Calu3 (cell line): ENCODE results near the gene AHNAK. TPM values are rescaled to one million over a fixed set of nuclear protein-coding genes. Genes with fewer than 3 reads are reported as not detected.
A peak's percentile ranks its signal among the peaks of the same experiment; 100 is the strongest.

Source experiments
- Bru-seq: library from RNA; stranded (reverse); fragments of 400-500 nt; gene quantifications from one replicate; lab custom pipeline; 2021; lab: Mats Ljungman, UMichigan
- BruChase-seq, 2 experiments: library from RNA; stranded (reverse); fragments of 400-500 nt; gene quantifications; one replicate each; lab custom pipeline; 2021; lab: Mats Ljungman, UMichigan
- BruUV-seq: library from RNA; stranded (reverse); fragments of 400-500 nt; replicated peaks from 2 replicates; lab custom pipeline; 2021; lab: Mats Ljungman, UMichigan
- CTCF ChIA-PET: fragments of 300-600 bp; sonication (Branson Sonifier 250); formaldehyde crosslinking; loops from one replicate; lab custom pipeline; 2022; ENCODE audit warnings: antibody characterized with exemption; lab: Charles Lee
- DNase-seq: peaks from one replicate; pipeline ENCODE4 v3.0.0; 2022
- H3K27ac Mint-ChIP-seq: one replicate; pipeline ENCODE4 v1.8.0; 2022; ENCODE audit warnings: mixed read lengths; ENCODE audit not compliant: unreplicated experiment
- H3K27me3 Mint-ChIP-seq: one replicate; pipeline ENCODE4 v1.8.0; 2022; ENCODE audit warnings: mixed read lengths; ENCODE audit not compliant: unreplicated experiment
- H3K36me3 Mint-ChIP-seq: one replicate; pipeline ENCODE4 v1.8.0; 2022; ENCODE audit warnings: mild to moderate bottlenecking, moderate library complexity, mixed read lengths; ENCODE audit not compliant: insufficient read depth, unreplicated experiment
- H3K4me1 Mint-ChIP-seq: one replicate; pipeline ENCODE4 v1.8.0; 2022; ENCODE audit warnings: mild to moderate bottlenecking, low read depth, mixed read lengths; ENCODE audit not compliant: unreplicated experiment
- H3K4me3 Mint-ChIP-seq: one replicate; pipeline ENCODE4 v1.8.0; 2022; ENCODE audit warnings: mild to moderate bottlenecking, low read depth, moderate library complexity, mixed read lengths; ENCODE audit not compliant: unreplicated experiment
- H3K9me3 Mint-ChIP-seq: one replicate; pipeline ENCODE4 v1.8.0; 2022; ENCODE audit warnings: low read depth, mixed read lengths; ENCODE audit not compliant: unreplicated experiment
- CTCF ChIP-seq: fragments of 200-600 bp; IDR thresholded peaks from one replicate; pipeline ENCODE4 v1.8.0; 2022; ENCODE audit warnings: antibody characterized with exemption; ENCODE audit not compliant: unreplicated experiment
- intact Hi-C: fragments of 100-400 bp; cut with micrococcal nuclease; formaldehyde crosslinking; loops from one replicate; pipeline ENCODE4 v1.10.0; 2022; ENCODE audit not compliant: unreplicated experiment
- long read RNA-seq: library from polyadenylated mRNA; stranded (forward); transcript quantifications from one replicate; pipeline ENCODE4 v2.0.0, GENCODE V29; 2022
- total RNA-seq: library from RNA; stranded (reverse); gene quantifications from 2 replicates; pipeline ENCODE4 v1.2.3, GENCODE V29; 2022

The AHNAK gene
- total RNA-seq, result 246 and 253 TPM in 2 replicates
- percentile 76 among the genes with signal in this experiment for Bru-seq, nascent RNA
- BruChase-seq, experiment 1, labeled RNA remaining after a 6-hour chase, result percentile 98 among the genes with signal in this experiment
- percentile 94 among the genes with signal in this experiment for BruChase-seq, experiment 2, labeled RNA remaining after a 2-hour chase
- long read RNA-seq, full-length matches to known transcripts, result 53 of 69 reads
- long read RNA-seq, partial matches to known transcripts, result 2 of 69 reads
- long read RNA-seq, other reads (novel, unspliced or antisense), result 14 of 69 reads

GRCh38 chr11:62546244-62546928 is at the start of gene AHNAK:
Gene AHNAK, minus strand, starts transcription at chr11:62546806. Its CDS starts 10,708 bp downstream, at chr11:62536098.
- Mint-ChIP-seq H3K36me3 (peaks cover 75% of the 10 kb centered on the region), H3K27ac (peak within 1 kb of the TSS; percentile 97), H3K4me1 (peaks cover 44% of the 10 kb centered on the region), H3K4me3 (peak within 1 kb of the TSS; percentile 100), H3K27me3 (no peaks in the 10 kb centered on the region), H3K9me3 (no peaks in the 10 kb centered on the region)
- CTCF ChIA-PET, result interaction anchor here (0.5 to 6.8 kb wide), 7 partner anchors 14 to 1569 kb away, joined by 3 to 86 read pairs (median 4); no protein-coding TSS in a partner anchor
- intact Hi-C loops, result loop anchor here (2.0 kb wide), 1 partner anchor 14 kb away; no protein-coding TSS in a partner anchor
- no peak for TF ChIP-seq CTCF
- peak; percentile 79 for DNase-seq
- TSS peak; percentile 54 for BruUV-seq

DNA sequence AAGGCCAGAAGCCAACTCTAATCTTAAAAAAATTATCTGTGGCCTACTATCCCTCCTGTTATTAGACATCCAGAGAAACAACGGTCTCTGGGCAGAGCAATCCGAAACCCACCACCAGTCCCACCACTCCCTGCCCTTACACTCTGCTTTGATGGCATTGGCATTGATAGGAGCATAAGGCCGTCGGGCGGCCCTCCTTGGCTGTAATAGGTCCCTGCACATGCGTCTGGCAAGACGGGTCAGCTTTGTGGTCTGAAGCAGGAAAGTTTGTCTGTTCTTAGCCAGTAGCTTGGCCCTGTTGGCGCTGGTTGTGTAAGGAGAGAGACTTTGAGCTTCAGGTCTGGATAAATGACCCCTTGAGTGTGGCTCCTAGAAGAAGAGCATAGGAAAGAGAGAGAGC is 48.5 kb upstream of the AHNAK start:
- H3K4me1 Mint-ChIP-seq, result peaks cover 13% of the 10 kb centered on the region
- BruUV-seq, result no TSS peak
- H3K27me3 Mint-ChIP-seq, result no peaks in the 10 kb centered on the region
- TF ChIP-seq CTCF, result no peak
- CTCF ChIA-PET, result no interaction called here
- no peak overlapping the region for H3K27ac Mint-ChIP-seq
- intact Hi-C loops, result no loop called here
- H3K9me3 Mint-ChIP-seq, result no peaks in the 10 kb centered on the region
- no peak overlapping the region for H3K4me3 Mint-ChIP-seq
- peaks cover 79% of the 10 kb centered on the region for H3K36me3 Mint-ChIP-seq
- no peak for DNase-seq

DNA sequence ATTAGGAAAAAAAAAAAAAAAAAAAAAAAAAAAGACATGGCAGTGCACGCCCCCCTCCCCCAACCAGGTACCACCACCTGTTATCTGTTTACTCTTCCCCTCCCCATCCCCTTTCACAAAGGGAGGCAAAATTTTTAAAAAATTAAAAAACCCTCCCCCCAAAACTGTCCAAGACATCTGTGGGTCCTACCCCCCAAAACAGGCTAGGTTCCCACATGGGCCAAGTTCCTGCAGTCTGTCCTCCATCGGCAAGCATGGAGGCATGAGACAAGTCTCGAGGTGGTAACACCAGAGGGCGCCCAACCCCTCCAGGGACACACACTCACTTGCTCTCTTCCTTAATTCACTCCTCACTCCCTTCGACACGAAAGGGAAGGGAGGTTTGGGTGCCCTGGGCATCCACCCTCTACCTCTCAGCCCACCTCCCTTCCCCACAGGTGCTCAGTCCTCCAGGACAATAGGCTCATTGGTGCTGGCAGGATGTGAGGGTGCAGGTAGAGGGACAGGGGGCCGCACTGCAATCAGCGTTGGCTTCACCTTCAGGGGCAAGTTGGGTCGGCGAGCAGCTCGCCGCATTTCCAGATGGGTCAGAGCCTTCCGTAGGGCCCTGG is 46.9 kb upstream of the AHNAK start:
- H3K36me3 Mint-ChIP-seq, result peaks cover 64% of the 10 kb centered on the region
- DNase-seq, result peak; percentile 80
- intact Hi-C loops, result no loop called here
- peak overlapping the region; percentile 9 for H3K27ac Mint-ChIP-seq
- H3K9me3 Mint-ChIP-seq, result no peaks in the 10 kb centered on the region
- no TSS peak for BruUV-seq
- H3K4me1 Mint-ChIP-seq, result no peaks in the 10 kb centered on the region
- CTCF ChIA-PET, result no interaction called here
- no peaks in the 10 kb centered on the region for H3K27me3 Mint-ChIP-seq
- H3K4me3 Mint-ChIP-seq, result peak overlapping the region; percentile 2
- TF ChIP-seq CTCF, result peak; percentile 55

GRCh38 chr11:62592989-62593421 is 46.4 kb upstream of the AHNAK start:
- intact Hi-C loops, result no loop called here
- Mint-ChIP-seq H3K27ac (no peak overlapping the region), H3K36me3 (peaks cover 59% of the 10 kb centered on the region), H3K9me3 (no peaks in the 10 kb centered on the region), H3K4me3 (peak overlapping the region; percentile 2), H3K4me1 (no peaks in the 10 kb centered on the region), H3K27me3 (no peaks in the 10 kb centered on the region)
- DNase-seq, result no peak
- TF ChIP-seq CTCF, result no peak
- no TSS peak for BruUV-seq
- CTCF ChIA-PET, result no interaction called here
